IMR-90 (cell line): Measurements from ENCODE around the gene BARD1. TPM values are rescaled to one million over a fixed set of nuclear protein-coding genes. Genes with fewer than 3 reads are reported as not detected.

ENCODE experiments used
- ATAC-seq: fragments of 200-7000 bp; cut with Tn5 transposase; 2 replicates; pipeline ENCODE4 v1.9.1; 2020; ENCODE audit warnings: low read depth, mild to moderate bottlenecking, moderate library complexity
- BruUV-seq: library from RNA; stranded (reverse); fragments of 400-500 nt; replicated peaks from 2 replicates; lab custom pipeline; 2021; lab: Mats Ljungman, UMichigan
- CTCF ChIA-PET: fragments of 300-600 bp; formaldehyde crosslinking; extraction: SDS; loops from one replicate; lab custom pipeline; 2021; ENCODE audit warnings: antibody characterized with exemption; lab: Yijun Ruan, JAX
- POLR2A ChIA-PET: fragments of 300-600 bp; sonication (Branson Sonifier 250); formaldehyde crosslinking; loops from one replicate; lab custom pipeline; 2022; ENCODE audit warnings: antibody characterized with exemption; ENCODE audit not compliant: unreplicated experiment; lab: Charles Lee
- DNase-seq: peaks from one replicate; pipeline ENCODE4 v3.0.0; 2013
- H2AFZ ChIP-seq: replicated peaks from 2 replicates; pipeline ENCODE3; 2013; ENCODE audit warnings: low read length, mild to moderate bottlenecking; ENCODE audit not compliant: poor library complexity
- H2AK5ac ChIP-seq: 2 replicates; pipeline ENCODE4 v1.6.1; 2013; ENCODE audit warnings: low read depth, low read length, inconsistent platforms
- H2AK9ac ChIP-seq: replicated peaks from 2 replicates; pipeline ENCODE3; 2013; ENCODE audit warnings: mild to moderate bottlenecking, low read depth, low read length, moderate library complexity; ENCODE audit not compliant: poor library complexity
- H2BK120ac ChIP-seq: 2 replicates; pipeline ENCODE4 v1.6.1; 2013; ENCODE audit warnings: low read depth, low read length, inconsistent platforms
- H2BK15ac ChIP-seq: 3 replicates; pipeline ENCODE4 v1.6.1; 2013; ENCODE audit warnings: low read depth, low read length, inconsistent platforms
- H2BK20ac ChIP-seq: 2 replicates; pipeline ENCODE4 v1.6.1; 2013; ENCODE audit warnings: low read depth, mild to moderate bottlenecking, inconsistent platforms, low read length, moderate library complexity
- H2BK5ac ChIP-seq: 2 replicates; pipeline ENCODE4 v1.6.1; 2013; ENCODE audit warnings: mild to moderate bottlenecking, low read depth, low read length, inconsistent platforms; ENCODE audit not compliant: poor library complexity, severe bottlenecking
- H3K14ac ChIP-seq: replicated peaks from 2 replicates; pipeline ENCODE4 v1.6.1; 2013; ENCODE audit warnings: low read depth, low read length, inconsistent platforms
- H3K18ac ChIP-seq: 2 replicates; pipeline ENCODE4 v1.6.1; 2013; ENCODE audit warnings: low read depth, low read length, control low read depth
- H3K23ac ChIP-seq: 2 replicates; pipeline ENCODE4 v1.6.1; 2013; ENCODE audit warnings: low read depth, low read length, inconsistent platforms
- H3K27ac ChIP-seq: 2 replicates; pipeline ENCODE4 v1.5.1; 2013; ENCODE audit warnings: mild to moderate bottlenecking, control low read depth, low read length; ENCODE audit not compliant: insufficient read depth
- H3K27me3 ChIP-seq: 2 replicates; pipeline ENCODE4 v1.6.1; 2013; ENCODE audit warnings: low read length; ENCODE audit not compliant: control insufficient read depth, insufficient read depth
- H3K36me3 ChIP-seq: 2 replicates; pipeline ENCODE4 v1.6.1; 2013; ENCODE audit warnings: low read length, mixed read lengths; ENCODE audit not compliant: control insufficient read depth, insufficient read depth
- H3K4ac ChIP-seq: 2 replicates; pipeline ENCODE4 v1.6.1; 2013; ENCODE audit warnings: low read depth, low read length, inconsistent platforms
- H3K4me1 ChIP-seq: 2 replicates; pipeline ENCODE4 v1.6.1; 2013; ENCODE audit warnings: low read length, mixed read lengths; ENCODE audit not compliant: control insufficient read depth, insufficient read depth
- H3K4me2 ChIP-seq: 2 replicates; pipeline ENCODE4 v1.6.1; 2013; ENCODE audit warnings: low read depth, mild to moderate bottlenecking, control low read depth, low read length, moderate library complexity
- H3K4me3 ChIP-seq: 2 replicates; pipeline ENCODE4 v1.5.1; 2013; ENCODE audit warnings: low read depth, mild to moderate bottlenecking, control low read depth, low read length, moderate library complexity; ENCODE audit not compliant: insufficient read depth
- H3K56ac ChIP-seq: 2 replicates; pipeline ENCODE4 v1.6.1; 2013; ENCODE audit warnings: low read length, inconsistent platforms; ENCODE audit not compliant: insufficient read depth; ENCODE audit errors: extremely low read depth
- H3K79me1 ChIP-seq, 2 experiments: 2 replicates each; pipeline ENCODE4 v1.6.1; 2013; ENCODE audit warnings: low read length in 2 of 2, inconsistent platforms in 1 of 2, low read depth in 1 of 2
- H3K9ac ChIP-seq: 2 replicates; pipeline ENCODE4 v1.6.1; 2013; ENCODE audit warnings: low read depth, low read length, control low read depth
- H3K9me1 ChIP-seq: 2 replicates; pipeline ENCODE4 v1.6.1; 2013; ENCODE audit warnings: low read length, inconsistent platforms; ENCODE audit not compliant: insufficient read depth
- H3K9me3 ChIP-seq: 2 replicates; pipeline ENCODE4 v1.6.1; 2013; ENCODE audit warnings: low read length; ENCODE audit not compliant: control insufficient read depth, insufficient read depth
- H4K20me1 ChIP-seq: 2 replicates; pipeline ENCODE4 v1.6.1; 2013; ENCODE audit warnings: low read length, inconsistent platforms; ENCODE audit not compliant: insufficient read depth
- H4K5ac ChIP-seq: 2 replicates; pipeline ENCODE4 v1.6.1; 2013; ENCODE audit warnings: mild to moderate bottlenecking, low read depth, low read length, control low read depth
- H4K8ac ChIP-seq, 2 experiments: 2 replicates each; pipeline ENCODE4 v1.6.1; 2013; ENCODE audit warnings: low read depth in 2 of 2, low read length in 2 of 2, control low read depth in 1 of 2, inconsistent platforms in 1 of 2
- H4K91ac ChIP-seq: 2 replicates; pipeline ENCODE4 v1.6.1; 2013; ENCODE audit warnings: low read depth, low read length, inconsistent platforms; ENCODE audit not compliant: insufficient read depth
- BHLHE40 ChIP-seq: fragments of 150-350 bp; IDR thresholded peaks from 2 replicates; pipeline ENCODE4 v1.6.1; 2016; ENCODE audit warnings: mild to moderate bottlenecking, low read depth, low read length
- CEBPB ChIP-seq: IDR thresholded peaks from 2 replicates; pipeline ENCODE4 v1.6.1; 2012; ENCODE audit warnings: low read depth, low read length, improper control_type of control experiment
- CHD1 ChIP-seq: IDR thresholded peaks from 2 replicates; pipeline ENCODE4 v1.6.1; 2012; ENCODE audit warnings: low read depth, low read length, improper control_type of control experiment
- CTCF ChIP-seq: conservative IDR thresholded peaks from 2 replicates; pipeline ENCODE4 v1.5.1; 2012; ENCODE audit warnings: mild to moderate bottlenecking, low read depth, low read length, improper control_type of control experiment
- ELK1 ChIP-seq: fragments of 150-350 bp; IDR thresholded peaks from 2 replicates; pipeline ENCODE4 v1.6.1; 2016; ENCODE audit warnings: low read depth, mild to moderate bottlenecking, low read length, moderate library complexity, borderline replicate concordance
- FOS ChIP-seq: fragments of 150-350 bp; IDR thresholded peaks from 2 replicates; pipeline ENCODE4 v1.6.1; 2016; ENCODE audit warnings: low read depth, low read length
- MAFK ChIP-seq: IDR thresholded peaks from 2 replicates; pipeline ENCODE4 v1.6.1; 2012; ENCODE audit warnings: low read depth, low read length, improper control_type of control experiment
- MAZ ChIP-seq: IDR thresholded peaks from 2 replicates; pipeline ENCODE4 v1.6.1; 2012; ENCODE audit warnings: low read depth, mild to moderate bottlenecking, low read length, improper control_type of control experiment, moderate library complexity, borderline replicate concordance
- MXI1 ChIP-seq: IDR thresholded peaks from 2 replicates; pipeline ENCODE4 v1.6.1; 2012; ENCODE audit warnings: low read depth, mild to moderate bottlenecking, low read length, moderate library complexity, borderline replicate concordance
- NFE2L2 ChIP-seq: fragments of 150-350 bp; IDR thresholded peaks from 2 replicates; pipeline ENCODE4 v1.6.1; 2016; ENCODE audit warnings: low read depth, mild to moderate bottlenecking, low read length
- POLR2A ChIP-seq: IDR thresholded peaks from 2 replicates; pipeline ENCODE4 v1.6.1; 2012; ENCODE audit warnings: mild to moderate bottlenecking, low read depth, low read length
- RAD21 ChIP-seq: IDR thresholded peaks from 2 replicates; pipeline ENCODE4 v1.6.1; 2012; ENCODE audit warnings: low read length, improper control_type of control experiment
- RCOR1 ChIP-seq: IDR thresholded peaks from 2 replicates; pipeline ENCODE4 v1.6.1; 2012; ENCODE audit warnings: mild to moderate bottlenecking, low read length, improper control_type of control experiment; ENCODE audit not compliant: insufficient replicate concordance
- RFX5 ChIP-seq: IDR thresholded peaks from 2 replicates; pipeline ENCODE4 v1.8.0; 2012; ENCODE audit warnings: low read depth, mild to moderate bottlenecking, low read length, moderate library complexity
- SMC3 ChIP-seq: fragments of 150-350 bp; IDR thresholded peaks from 2 replicates; pipeline ENCODE4 v1.6.1; 2016; ENCODE audit warnings: low read depth, mild to moderate bottlenecking, antibody characterized with exemption, low read length, moderate library complexity
- USF2 ChIP-seq: fragments of 150-350 bp; IDR thresholded peaks from 2 replicates; pipeline ENCODE4 v1.6.1; 2017; ENCODE audit warnings: mild to moderate bottlenecking, antibody characterized with exemption, low read length, low read depth
- WGBS, 2 experiments: methylation state at CpG; one replicate each; pipeline versions ENCODE4 v1.1.5 to v1.1.7; 2013; ENCODE audit warnings: missing lambda C conversion rate in 2 of 2; ENCODE audit not compliant: insufficient read length in 1 of 2; ENCODE audit errors: extremely low coverage in 2 of 2; 5-methylcytosine and 5-hydroxymethylcytosine counted together
- dilution Hi-C: fragments of 300-500 bp; cut with HindIII; formaldehyde crosslinking; loops from one replicate; pipeline ENCODE4 v1.14.3; 2018; ENCODE audit warnings: low sequenced_read_pairs; ENCODE audit not compliant: unreplicated experiment
- in situ Hi-C: fragments of 300-500 bp; cut with MboI; formaldehyde crosslinking; loops from 3 replicates; pipeline ENCODE4 v1.14.3; 2019; ENCODE audit warnings: low sequenced_read_pairs, inconsistent platforms, mixed read lengths
- intact Hi-C: fragments of 100-400 bp; cut with micrococcal nuclease; formaldehyde crosslinking; loops from 2 replicates; pipeline ENCODE4 v1.10.0; 2022
- polyA plus RNA-seq, 3 experiments: library from polyadenylated mRNA; depleted of rRNA; stranded (reverse); fragments of >200 nt; gene quantifications; 2 replicates each; pipeline ENCODE4 v1.2.3, GENCODE V29; 2012; ENCODE audit warnings: low replicate concordance in 1 of 3
- total RNA-seq: library from RNA; depleted of rRNA; stranded (reverse); fragments of >200 nt; gene quantifications from 2 replicates; pipeline ENCODE4 v1.2.3, GENCODE V29; 2012

The BARD1 gene
- total and polyA plus RNA-seq, 2 of the 4 experiments (the other 2 are of a cell fraction), result 3.1 to 34.6 TPM

GRCh38 chr2:214730800-214731407 is 78.6 kb downstream of the BARD1 start:
- no peak overlapping the region for H2BK20ac ChIP-seq
- no peak overlapping the region for H3K23ac ChIP-seq
- no peak for TF ChIP-seq RFX5
- no peak for TF ChIP-seq MAFK
- no peak for TF ChIP-seq FOS
- no peak for TF ChIP-seq CHD1
- TF ChIP-seq NFE2L2, result no peak
- TF ChIP-seq BHLHE40, result no peak
- no peak for TF ChIP-seq SMC3
- no peak for TF ChIP-seq CTCF
- no peak for TF ChIP-seq POLR2A
- TF ChIP-seq RAD21, result no peak
- TF ChIP-seq MXI1, result no peak
- TF ChIP-seq USF2, result no peak
- TF ChIP-seq MAZ, result no peak
- no peak for TF ChIP-seq RCOR1
- TF ChIP-seq CEBPB, result no peak
- no peak for TF ChIP-seq ELK1
- no peaks in the 10 kb centered on the region for H3K9me3 ChIP-seq
- no peak overlapping the region for H4K5ac ChIP-seq
- dilution Hi-C loops, result no loop called here
- no peak overlapping the region for H3K9ac ChIP-seq
- no peaks in the 10 kb centered on the region for H4K20me1 ChIP-seq
- no peak overlapping the region for H2BK15ac ChIP-seq
- H3K56ac ChIP-seq, result no peak overlapping the region
- no peak overlapping the region for H4K8ac ChIP-seq
- no peak overlapping the region for H2BK5ac ChIP-seq
- in situ Hi-C loops, result no loop called here
- no peaks in the 10 kb centered on the region for H3K27me3 ChIP-seq
- whole genome bisulfite sequencing, 2 experiments, result 100% methylated on average over 1 of the region's 3 CpGs; no CpG with 5 or more reads in 1 of the 2 experiments
- H2BK120ac ChIP-seq, result no peak overlapping the region
- intact Hi-C loops, result no loop called here
- peaks cover 5% of the 10 kb centered on the region for H3K36me3 ChIP-seq
- H3K4me1 ChIP-seq, result no peaks in the 10 kb centered on the region
- H2AFZ ChIP-seq, result no peak overlapping the region
- H2AK5ac ChIP-seq, result no peak overlapping the region
- BruUV-seq, result no TSS peak
- no peak overlapping the region for H3K4ac ChIP-seq
- no peaks in the 10 kb centered on the region; a peak in 3 of 4 replicates for H3K79me1 ChIP-seq
- no peak overlapping the region for H3K14ac ChIP-seq
- H4K91ac ChIP-seq, result no peak overlapping the region
- no peak overlapping the region for H3K18ac ChIP-seq
- H2AK9ac ChIP-seq, result no peak overlapping the region
- H3K27ac ChIP-seq, result no peak overlapping the region
- POLR2A ChIA-PET, result no interaction called here
- CTCF ChIA-PET, result no interaction called here
- H3K4me2 ChIP-seq, result no peak overlapping the region
- DNase-seq (no peak), ATAC-seq (no peak)
- H3K9me1 ChIP-seq, result no peaks in the 10 kb centered on the region; the same call in 1 of the 2 replicates
- no peak overlapping the region for H3K4me3 ChIP-seq
